Measurements from ENCODE around the gene C17orf50.

Gene C17orf50

DNA sequence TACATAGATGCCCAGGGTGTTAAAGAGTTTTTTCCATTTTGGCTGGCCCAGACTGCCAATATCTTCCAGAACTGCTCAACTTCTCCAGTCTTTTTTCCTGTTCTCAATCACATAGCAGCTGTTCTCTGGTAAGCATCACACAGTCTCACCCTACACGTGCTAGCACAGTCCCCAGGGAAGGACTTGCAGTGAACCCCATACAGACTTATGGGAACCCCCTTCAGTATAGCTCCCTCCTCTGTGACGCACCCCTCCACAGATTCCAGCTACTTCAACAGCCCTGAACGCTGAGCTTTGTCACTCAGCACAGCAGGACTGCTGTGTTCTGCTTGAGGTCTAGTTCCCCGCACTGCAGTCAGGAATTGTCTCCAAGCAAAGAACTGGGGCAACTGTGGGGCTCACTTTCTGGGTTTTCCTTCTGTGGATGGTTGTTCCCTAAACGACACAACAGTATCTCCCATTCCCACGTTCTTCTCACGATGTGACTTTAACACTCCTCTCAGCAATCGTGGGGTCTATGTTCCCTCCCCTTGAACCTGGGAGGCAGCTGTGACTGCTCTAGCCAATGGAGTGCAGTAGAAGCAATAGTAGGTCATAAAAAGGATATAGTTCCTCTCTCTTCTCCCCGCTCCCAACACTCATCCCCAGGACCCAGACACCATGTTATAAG lies 31.1 kb downstream of the C17orf50 start:
- TF ChIP-seq, protein P1, sequence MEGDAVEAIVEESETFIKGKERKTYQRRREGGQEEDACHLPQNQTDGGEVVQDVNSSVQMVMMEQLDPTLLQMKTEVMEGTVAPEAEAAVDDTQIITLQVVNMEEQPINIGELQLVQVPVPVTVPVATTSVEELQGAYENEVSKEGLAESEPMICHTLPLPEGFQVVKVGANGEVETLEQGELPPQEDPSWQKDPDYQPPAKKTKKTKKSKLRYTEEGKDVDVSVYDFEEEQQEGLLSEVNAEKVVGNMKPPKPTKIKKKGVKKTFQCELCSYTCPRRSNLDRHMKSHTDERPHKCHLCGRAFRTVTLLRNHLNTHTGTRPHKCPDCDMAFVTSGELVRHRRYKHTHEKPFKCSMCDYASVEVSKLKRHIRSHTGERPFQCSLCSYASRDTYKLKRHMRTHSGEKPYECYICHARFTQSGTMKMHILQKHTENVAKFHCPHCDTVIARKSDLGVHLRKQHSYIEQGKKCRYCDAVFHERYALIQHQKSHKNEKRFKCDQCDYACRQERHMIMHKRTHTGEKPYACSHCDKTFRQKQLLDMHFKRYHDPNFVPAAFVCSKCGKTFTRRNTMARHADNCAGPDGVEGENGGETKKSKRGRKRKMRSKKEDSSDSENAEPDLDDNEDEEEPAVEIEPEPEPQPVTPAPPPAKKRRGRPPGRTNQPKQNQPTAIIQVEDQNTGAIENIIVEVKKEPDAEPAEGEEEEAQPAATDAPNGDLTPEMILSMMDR (IDR thresholded peaks at IDR 0.05; ENCODE audit: extremely low read depth, missing control alignments), result no peak
- no peak for DNase-seq (ENCODE audit: low spot score)

DNA sequence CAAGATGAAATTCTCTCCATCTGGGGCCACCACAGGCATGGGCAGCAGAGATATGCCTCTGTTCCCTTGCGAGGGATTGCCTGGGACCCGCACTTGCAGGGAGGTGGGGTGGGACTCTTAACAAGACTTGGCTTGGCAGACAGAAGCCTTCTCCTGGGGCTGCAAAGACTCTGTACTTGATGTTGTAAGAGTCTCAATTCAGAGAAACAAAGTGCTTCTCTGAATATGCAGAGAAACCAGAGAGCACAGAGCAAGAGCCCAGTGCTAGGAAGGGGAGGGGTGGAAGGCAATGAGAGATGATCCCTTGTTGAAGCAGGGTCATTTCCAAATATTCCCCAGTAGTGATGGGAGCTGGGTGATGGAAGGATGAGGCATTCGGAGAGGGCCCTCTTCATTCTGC lies 32.6 kb downstream of the C17orf50 start:
- TF ChIP-seq, protein P1 (IDR thresholded peaks at IDR 0.05; ENCODE audit: extremely low read depth, missing control alignments), result no peak
- DNase-seq (ENCODE audit: low spot score), result peak; percentile 6

DNA sequence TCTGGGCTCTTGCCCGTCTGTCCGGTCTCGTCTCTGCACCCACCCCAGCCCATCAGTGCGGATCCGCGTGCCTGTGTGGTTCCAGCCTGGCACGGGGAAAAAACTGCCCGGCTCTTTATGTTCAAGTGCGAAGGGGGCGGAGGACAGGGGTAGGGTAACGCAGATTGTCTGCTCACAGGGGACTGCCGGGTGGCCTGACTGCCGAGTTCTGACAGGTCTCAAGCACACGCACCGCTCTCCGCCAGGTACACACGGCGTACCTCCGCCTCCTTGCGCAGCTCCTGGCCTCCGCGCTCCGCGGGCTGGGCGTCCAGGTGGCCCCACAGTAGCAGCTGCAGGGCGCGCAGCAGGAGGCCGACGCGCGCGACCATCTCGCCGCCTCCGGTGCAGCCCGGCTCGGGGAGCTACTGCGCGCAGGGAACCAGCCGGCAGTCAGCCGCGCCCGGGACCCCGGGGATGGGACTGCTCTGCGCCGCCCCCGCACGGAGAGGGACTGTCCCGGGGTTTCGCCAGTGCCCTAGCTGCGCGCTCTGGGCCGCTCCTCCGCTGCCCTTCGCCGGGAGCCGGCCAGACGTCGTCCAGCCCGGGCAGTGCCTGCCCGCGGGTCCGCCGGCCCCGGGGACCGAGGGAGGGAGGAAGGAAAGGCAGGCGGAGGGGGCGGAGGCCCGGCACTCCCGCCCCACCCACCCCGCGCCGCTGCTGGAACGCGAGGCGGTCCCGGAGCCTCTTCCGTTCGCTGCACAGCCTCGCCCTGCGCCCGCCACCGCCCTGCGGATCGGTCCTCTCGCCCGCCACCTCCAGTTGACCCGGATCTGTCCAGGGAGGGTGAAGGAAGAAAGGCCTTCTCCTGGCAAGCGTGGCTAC lies 34.6 kb downstream of the C17orf50 start, which contains the start of gene MMP28:
Gene MMP28 (minus strand): TSS at position 635 of the 864 bp plus-strand sequence. CDS start 264 bp downstream, at position 371.
- TF ChIP-seq, protein P1 (IDR thresholded peaks at IDR 0.05; ENCODE audit: extremely low read depth, missing control alignments), result no peak
- peak; percentile 67 for DNase-seq (ENCODE audit: low spot score)

DNA sequence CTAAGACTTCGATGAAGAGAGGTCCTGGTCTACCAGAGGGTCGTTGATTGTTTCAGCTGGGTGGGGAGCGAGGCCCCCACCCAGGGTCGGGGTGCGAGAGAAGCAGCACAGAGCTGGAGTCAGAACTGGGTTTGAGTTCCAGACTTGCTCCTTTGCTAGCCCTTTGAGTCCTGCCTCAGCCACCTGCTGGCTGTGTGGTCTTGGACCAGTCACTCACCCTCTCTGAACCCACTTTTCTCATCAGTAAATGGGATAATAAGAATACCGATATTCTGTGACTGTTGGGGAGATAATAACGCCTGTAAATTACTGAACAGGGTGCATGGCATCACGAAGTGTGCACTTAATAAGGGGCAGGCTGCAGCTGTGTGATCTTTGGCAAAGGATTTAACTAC lies 35.2 kb downstream of the C17orf50 start:
- no peak for DNase-seq (ENCODE audit: low spot score)
- TF ChIP-seq, protein P1 (IDR thresholded peaks at IDR 0.05; ENCODE audit: extremely low read depth, missing control alignments), result no peak

DNA sequence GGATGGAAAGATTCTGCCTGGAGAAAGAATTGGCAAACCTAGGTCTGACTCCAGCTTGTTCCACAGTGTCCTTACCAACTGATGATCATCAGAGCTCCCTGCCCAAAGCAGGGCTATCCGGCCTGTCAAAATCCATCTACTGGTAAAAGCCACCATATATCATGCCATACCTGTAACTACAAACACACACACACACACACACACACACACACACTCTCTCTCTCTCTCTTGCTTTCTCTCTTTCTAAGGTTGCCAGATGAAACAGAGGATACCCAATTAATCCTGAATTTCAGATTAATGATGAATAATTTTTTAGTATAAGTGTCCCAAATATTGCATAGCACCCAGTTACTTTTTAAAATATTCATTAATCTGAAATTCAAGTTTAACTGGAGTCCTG lies 36.3 kb downstream of the C17orf50 start:
- peak; percentile 5 for DNase-seq (ENCODE audit: low spot score)
- TF ChIP-seq, protein P1 (IDR thresholded peaks at IDR 0.05; ENCODE audit: extremely low read depth, missing control alignments), result no peak

DNA sequence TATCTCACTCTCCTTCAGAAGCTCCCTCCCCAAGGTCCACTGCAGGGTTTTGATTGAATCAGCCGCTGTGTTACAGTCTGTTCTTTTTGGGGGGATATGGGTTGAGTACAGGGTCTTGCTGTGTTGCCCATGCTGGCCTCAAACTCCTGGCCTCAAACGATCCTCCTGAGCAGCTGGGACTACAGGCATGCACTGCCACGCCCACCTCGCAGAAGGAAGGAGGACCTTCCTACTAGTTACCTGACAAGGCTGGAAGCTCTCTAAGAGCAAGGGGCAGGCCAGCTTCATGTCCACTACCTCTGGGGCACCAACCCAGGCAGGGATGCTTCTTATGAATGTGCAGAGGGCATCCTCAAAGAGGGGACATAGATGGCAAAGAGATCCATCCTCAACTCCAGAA lies 36.7 kb downstream of the C17orf50 start:
- DNase-seq (ENCODE audit: low spot score), result peak; percentile 2
- TF ChIP-seq, protein P1 (IDR thresholded peaks at IDR 0.05; ENCODE audit: extremely low read depth, missing control alignments), result no peak

DNA sequence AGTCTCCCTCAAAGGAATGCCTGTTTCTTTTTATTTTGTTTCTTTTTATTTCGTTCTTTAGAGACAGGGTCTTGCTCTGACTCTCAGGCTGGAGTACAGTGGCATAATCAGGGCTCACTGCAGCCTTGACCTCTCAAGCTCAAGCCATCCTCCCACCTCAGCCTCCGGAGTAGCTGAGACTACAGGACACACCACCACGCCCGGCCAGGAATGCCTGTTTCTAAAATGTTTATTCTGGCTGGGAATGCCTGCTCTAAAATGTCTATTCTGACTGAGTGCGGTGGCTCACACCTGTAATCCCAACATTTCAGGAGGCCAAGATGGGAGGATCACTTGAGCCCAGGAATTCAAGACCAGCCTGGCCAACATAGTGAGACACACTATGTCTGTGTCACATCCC lies 37.2 kb downstream of the C17orf50 start:
- DNase-seq (ENCODE audit: low spot score), result no peak
- TF ChIP-seq, protein P1 (IDR thresholded peaks at IDR 0.05; ENCODE audit: extremely low read depth, missing control alignments), result no peak
